T follicular helper cell (primary cell): ENCODE results near the gene PIP.
"Not testable (repeated sequence)": the region's sequence is repeated elsewhere in the genome, so short reads cannot be mapped to it uniquely, and the experiment has no call there.

Source experiments
- DNase-seq: peaks from one replicate; pipeline ENCODE4 v3.0.0-alpha.2; 2020; ENCODE audit warnings: low read depth

PIP gene

DNA sequence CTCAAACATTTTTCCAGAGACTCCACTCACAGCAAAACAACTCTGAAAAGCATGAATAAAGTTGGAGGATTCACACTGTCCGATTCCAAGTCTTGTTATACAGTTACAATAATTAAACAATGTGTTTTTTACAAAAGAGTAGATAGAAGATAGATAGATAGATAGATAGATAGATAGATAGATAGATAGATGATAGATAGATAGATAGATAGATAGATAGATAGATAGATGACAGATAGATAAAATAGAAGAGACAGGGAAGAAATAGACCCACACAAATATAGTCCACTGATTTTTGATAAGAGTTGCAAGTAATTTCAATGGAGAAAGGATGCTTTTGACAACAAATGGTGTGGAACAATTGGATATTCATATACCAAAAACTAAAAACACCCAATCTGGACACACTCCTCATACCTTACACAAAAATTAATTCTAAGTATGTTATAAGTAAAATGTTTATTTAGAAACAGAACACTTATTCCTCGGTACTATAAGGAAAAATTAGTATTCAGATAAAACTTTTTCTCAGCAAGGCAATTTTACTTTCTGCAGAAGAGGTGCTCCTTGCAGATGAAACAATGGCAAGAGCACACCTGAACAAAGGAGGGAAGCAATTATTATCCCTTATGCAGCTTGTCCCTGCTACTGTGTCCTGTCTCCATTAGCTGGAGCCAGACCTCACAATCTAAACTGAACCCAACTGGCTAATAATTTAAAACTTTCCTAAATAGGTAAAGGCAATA is 45.7 kb downstream of the PIP start:
- DNase-seq, result no peak

GRCh38 chr7:143180771-143181170 is 48.9 kb downstream of the PIP start:
- DNase-seq, result not testable (repeated sequence)

- DNase-seq, result no peak
Measured at GRCh38 chr7:143181349-143181748, 49.5 kb downstream of the PIP start.

DNA sequence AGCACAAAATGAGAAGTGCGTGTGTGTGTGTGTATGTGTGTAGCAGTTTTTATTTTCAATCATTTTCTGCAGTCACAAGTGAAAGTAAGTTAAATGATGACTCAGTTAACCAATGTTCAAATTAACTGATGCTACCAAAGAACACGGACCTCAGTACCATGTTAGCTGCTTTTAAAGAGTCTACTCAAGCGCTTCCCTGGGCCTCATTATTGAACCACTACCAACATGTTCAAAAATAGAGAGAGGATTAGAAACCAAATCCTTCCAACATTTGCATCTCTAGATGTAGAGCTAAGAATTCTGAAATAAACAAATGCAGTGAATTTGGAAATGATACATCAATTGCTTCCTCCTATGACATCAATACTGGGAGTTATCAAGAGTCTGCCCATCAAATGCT is 51.1 kb downstream of the PIP start, which contains the start of gene TAS2R39:
Gene TAS2R39 (plus strand): TSS at position 396 of the 400 bp plus-strand sequence. CDS start 0 bp downstream, at position 396.
- no peak for DNase-seq

GRCh38 chr7:143185551-143185950 is 53.7 kb downstream of the PIP start:
- DNase-seq, result no peak

GRCh38 chr7:143188994-143189393 is 57.1 kb downstream of the PIP start:
- DNase-seq, result no peak
